SK-N-MC (cell line): ENCODE results near the gene ETFB.
"Not testable (repeated sequence)": the region's sequence is repeated elsewhere in the genome, so short reads cannot be mapped to it uniquely, and the experiment has no call there.

Experiments used
- EZH2 ChIP-seq: fragments of 200-600 bp; sonication (generic); IDR thresholded peaks from one replicate; pipeline ENCODE4 v1.6.1; 2017; ENCODE audit warnings: antibody characterized with exemption
- POLR2AphosphoS5 ChIP-seq: IDR thresholded peaks from 2 replicates; pipeline ENCODE4 v1.6.1; 2012; ENCODE audit warnings: mild to moderate bottlenecking, low read depth, low read length, borderline replicate concordance

- TF ChIP-seq POLR2AphosphoS5, EZH2: not testable (repeated sequence)
These were observed 33.7 kb upstream of the ETFB start for GRCh38 chr19:51399936-51400335.
